Kidney epithelial cell (primary cell): Measurements from ENCODE around the gene AGL. TPM values are rescaled to one million over a fixed set of nuclear protein-coding genes. Genes with fewer than 3 reads are reported as not detected.
"Not testable (repeated sequence)": the region's sequence is repeated elsewhere in the genome, so short reads cannot be mapped to it uniquely, and the experiment has no call there.

ENCODE experiments used
- DNase-seq: peaks from one replicate; pipeline ENCODE4 v3.0.0-alpha.2; 2010; ENCODE audit warnings: low read depth
- H3K27me3 ChIP-seq: 2 replicates; pipeline ENCODE4 v1.6.0; 2011; ENCODE audit warnings: low read length; ENCODE audit not compliant: control insufficient read depth, insufficient read depth
- H3K36me3 ChIP-seq: 2 replicates; pipeline ENCODE4 v1.5.1; 2011; ENCODE audit warnings: low read length; ENCODE audit not compliant: control insufficient read depth, insufficient read depth
- H3K4me3 ChIP-seq: 2 replicates; pipeline ENCODE4 v1.5.1; 2011; ENCODE audit warnings: low read depth, mild to moderate bottlenecking, control low read depth, low read length
- CTCF ChIP-seq: IDR thresholded peaks from 2 replicates; pipeline ENCODE4 v1.5.1; 2011; ENCODE audit warnings: mild to moderate bottlenecking, moderate library complexity, low read length, control low read depth, inconsistent platforms; ENCODE audit not compliant: insufficient read depth, poor library complexity, severe bottlenecking
- total RNA-seq: library from RNA; depleted of rRNA; stranded (reverse); fragments of >200 nt; gene quantifications from 2 replicates; pipeline ENCODE4 v1.2.3, GENCODE V29; 2015

The AGL gene
- total RNA-seq, 1 donor from 2014 or later = 15.4 TPM

GRCh38 chr1:99965646-99966375 is 115.7 kb downstream of the AGL start:
- DNase-seq = no peak
- no peak for TF ChIP-seq CTCF
- Histone ChIP-seq H3K4me3 (no peak overlapping the region), H3K36me3 (no peaks in the 10 kb centered on the region), H3K27me3 (no peaks in the 10 kb centered on the region)

GRCh38 chr1:99968214-99968613 is 118.1 kb downstream of the AGL start:
- Histone ChIP-seq H3K27me3 (no peaks in the 10 kb centered on the region), H3K36me3 (no peaks in the 10 kb centered on the region), H3K4me3 (no peak overlapping the region)
- TF ChIP-seq CTCF = no peak
- no peak for DNase-seq

GRCh38 chr1:99969260-99969728 is 119.1 kb downstream of the AGL start:
- no peak for TF ChIP-seq CTCF

GRCh38 chr1:99969729-99970621 is 119.8 kb downstream of the AGL start, which contains the start of gene SLC35A3:
SLC35A3 (plus strand) TSS chr1:99969996; CDS start chr1:99993555, 23,559 bp downstream.
- Histone ChIP-seq H3K4me3 (peak within 1 kb of the TSS; percentile 79), H3K36me3 (no peaks in the 10 kb centered on the region), H3K27me3 (no peaks in the 10 kb centered on the region)
- peak; percentile 14 for DNase-seq
- TF ChIP-seq CTCF = no peak

More at GRCh38 chr1:99969260-99969728, 119.1 kb downstream of the AGL start:
- H3K27me3 ChIP-seq = no peaks in the 10 kb centered on the region
- DNase-seq = no peak
- no peaks in the 10 kb centered on the region for H3K36me3 ChIP-seq
- peak overlapping the region; percentile 79 for H3K4me3 ChIP-seq

- Histone ChIP-seq H3K4me3 (peak overlapping the region; percentile 79), H3K36me3 (no peaks in the 10 kb centered on the region), H3K27me3 (no peaks in the 10 kb centered on the region)
- DNase-seq = no peak
- no peak for TF ChIP-seq CTCF
Observed at GRCh38 chr1:99970713-99971255, 120.6 kb downstream of the AGL start.

- not testable (repeated sequence) for H3K36me3 ChIP-seq, DNase-seq
Observed at GRCh38 chr1:99972066-99972465, 121.9 kb downstream of the AGL start.

More at GRCh38 chr1:99972066-99972465, 121.9 kb downstream of the AGL start:
- not testable (repeated sequence) for H3K27me3 ChIP-seq, H3K4me3 ChIP-seq
